Naive thymus-derived CD4-positive, alpha-beta T cell (primary cell): ENCODE results near the gene TMEM53. TPM values are rescaled to one million over a fixed set of nuclear protein-coding genes. Genes with fewer than 3 reads are reported as not detected.
"Not testable (repeated sequence)": the region's sequence is repeated elsewhere in the genome, so short reads cannot be mapped to it uniquely, and the experiment has no call there.

Experiments used
- ATAC-seq: fragments of 150-1000 bp; cut with Tn5 transposase; 2 replicates; pipeline ENCODE4 v1.10.0; 2021; ENCODE audit warnings: mild to moderate bottlenecking, moderate library complexity
- CTCF ChIA-PET: fragments of 350-600 bp; sonication (Branson Sonifier 250); formaldehyde crosslinking; loops from one replicate; lab custom pipeline; 2021; ENCODE audit warnings: antibody characterized with exemption; lab: Charles Lee
- POLR2A ChIA-PET: fragments of 350-600 bp; sonication (Branson Sonifier 250); formaldehyde crosslinking; loops from one replicate; lab custom pipeline; 2021; ENCODE audit warnings: antibody characterized with exemption, inconsistent platforms; lab: Charles Lee
- DNase-seq, 9 donors: peaks; one replicate each; pipeline versions ENCODE4 v3.0.0 to v3.0.0-alpha.2; 2020 to 2022; ENCODE audit warnings: mixed read lengths in 1 of 9
- H3K27ac ChIP-seq: one replicate; pipeline ENCODE4 v1.7.0; 2013; ENCODE audit warnings: mild to moderate bottlenecking, low read depth, low read length, moderate library complexity
- H3K27me3 ChIP-seq, 2 donors: one replicate each; pipeline ENCODE4 v1.7.0; 2013; ENCODE audit warnings: low read length in 2 of 2, mild to moderate bottlenecking in 2 of 2, moderate library complexity in 2 of 2; ENCODE audit not compliant: control insufficient read depth in 2 of 2, insufficient read depth in 2 of 2
- H3K36me3 ChIP-seq, 3 experiments: 1 replicate in 2 of 3; 2 replicates in 1 of 3; pipeline ENCODE4 v1.7.0; 2013; ENCODE audit warnings: low read length in 3 of 3, mild to moderate bottlenecking in 3 of 3, moderate library complexity in 1 of 3; ENCODE audit not compliant: insufficient read depth in 3 of 3, control insufficient read depth in 2 of 3
- H3K4me1 ChIP-seq, 2 donors: one replicate each; pipeline ENCODE4 v1.7.0; 2013; ENCODE audit warnings: low read length in 2 of 2, mild to moderate bottlenecking in 2 of 2, moderate library complexity in 1 of 2; ENCODE audit not compliant: control insufficient read depth in 2 of 2, insufficient read depth in 2 of 2
- H3K4me3 ChIP-seq: 2 replicates; pipeline ENCODE4 v1.7.0; 2013; ENCODE audit warnings: mild to moderate bottlenecking, low read length
- H3K9me3 ChIP-seq, 3 experiments: 1 replicate in 2 of 3; 2 replicates in 1 of 3; pipeline ENCODE4 v1.7.0; 2013; ENCODE audit warnings: low read length in 3 of 3; ENCODE audit not compliant: control insufficient read depth in 2 of 3
- H3K27ac Mint-ChIP-seq, 9 donors: one replicate each; pipeline ENCODE4 v1.8.0; 2020 to 2022; ENCODE audit warnings: mixed read lengths in 9 of 9, mild to moderate bottlenecking in 8 of 9, moderate library complexity in 5 of 9, inconsistent platforms in 2 of 9
- H3K27me3 Mint-ChIP-seq, 5 donors: one replicate each; pipeline ENCODE4 v1.8.0; 2021 to 2022; ENCODE audit warnings: mixed read lengths in 5 of 5, mild to moderate bottlenecking in 1 of 5
- H3K36me3 Mint-ChIP-seq, 5 donors: one replicate each; pipeline ENCODE4 v1.8.0; 2020 to 2022; ENCODE audit warnings: mixed read lengths in 5 of 5, mild to moderate bottlenecking in 3 of 5, inconsistent platforms in 1 of 5
- H3K4me1 Mint-ChIP-seq, 7 donors: one replicate each; pipeline ENCODE4 v1.8.0; 2020 to 2022; ENCODE audit warnings: mixed read lengths in 7 of 7, mild to moderate bottlenecking in 3 of 7, inconsistent platforms in 1 of 7
- H3K4me3 Mint-ChIP-seq, 10 donors: one replicate each; pipeline ENCODE4 v1.8.0; 2020 to 2022; ENCODE audit warnings: mild to moderate bottlenecking in 10 of 10, mixed read lengths in 10 of 10, moderate library complexity in 6 of 10, inconsistent platforms in 2 of 10
- H3K9me3 Mint-ChIP-seq, 11 donors: one replicate each; pipeline ENCODE4 v1.8.0; 2020 to 2022; ENCODE audit warnings: mixed read lengths in 11 of 11, mild to moderate bottlenecking in 4 of 11, inconsistent platforms in 1 of 11, moderate library complexity in 1 of 11
- intact Hi-C, 2 donors: fragments of 100-400 bp; cut with micrococcal nuclease; formaldehyde crosslinking; loops; one replicate each; pipeline ENCODE4 v1.15.1; 2023
- polyA plus RNA-seq, 2 donors: library from polyadenylated mRNA; unstranded; fragments of 300-500 nt; fragmentation: Illumina TruSeq; gene quantifications; one replicate each; pipeline ENCODE4 v1.2.3, GENCODE V29; 2021
- total RNA-seq, 6 experiments: library from RNA in 5 of 6; stranded (reverse) in 5 of 6; gene quantifications; 1 replicate in 5 of 6; 2 replicates in 1 of 6; pipeline ENCODE4 v1.2.3 and lab custom pipeline; 2021 to 2026

Gene TMEM53
- total and polyA plus RNA-seq, 7 experiments from 2014 or later, result 1.6 to 3.5 (median 2.9) TPM

DNA sequence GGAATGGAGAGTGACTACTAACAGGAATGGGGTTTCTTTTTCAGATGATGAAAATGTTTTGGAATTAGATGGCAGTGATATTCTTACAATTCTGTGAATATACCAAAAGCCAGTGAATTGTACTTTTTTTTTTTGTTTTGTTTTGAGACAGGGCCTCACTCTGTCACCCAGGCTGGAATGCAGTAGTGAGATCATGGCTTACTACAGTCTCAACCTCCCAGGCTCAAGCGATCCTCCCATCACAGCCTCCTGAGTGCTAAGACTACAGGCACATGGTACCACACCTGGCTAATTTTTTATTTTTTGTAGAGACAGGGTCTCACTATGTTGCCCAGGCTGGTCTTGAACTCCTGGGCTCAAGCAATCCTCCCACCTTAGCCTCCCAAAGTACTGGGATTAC lies 7.6 kb downstream of the TMEM53 start:
- H3K27me3 ChIP-seq, H3K27ac ChIP-seq, POLR2A ChIA-PET, H3K36me3 Mint-ChIP-seq, ATAC-seq, H3K27ac Mint-ChIP-seq, H3K4me3 ChIP-seq, intact Hi-C loops, H3K9me3 Mint-ChIP-seq, H3K4me1 ChIP-seq, CTCF ChIA-PET, DNase-seq, H3K36me3 ChIP-seq, H3K9me3 ChIP-seq, H3K27me3 Mint-ChIP-seq, H3K4me3 Mint-ChIP-seq: not testable (repeated sequence)
- peaks cover 6 to 17% (median 15%) of the 10 kb centered on the region in 7 donors for H3K4me1 Mint-ChIP-seq

DNA sequence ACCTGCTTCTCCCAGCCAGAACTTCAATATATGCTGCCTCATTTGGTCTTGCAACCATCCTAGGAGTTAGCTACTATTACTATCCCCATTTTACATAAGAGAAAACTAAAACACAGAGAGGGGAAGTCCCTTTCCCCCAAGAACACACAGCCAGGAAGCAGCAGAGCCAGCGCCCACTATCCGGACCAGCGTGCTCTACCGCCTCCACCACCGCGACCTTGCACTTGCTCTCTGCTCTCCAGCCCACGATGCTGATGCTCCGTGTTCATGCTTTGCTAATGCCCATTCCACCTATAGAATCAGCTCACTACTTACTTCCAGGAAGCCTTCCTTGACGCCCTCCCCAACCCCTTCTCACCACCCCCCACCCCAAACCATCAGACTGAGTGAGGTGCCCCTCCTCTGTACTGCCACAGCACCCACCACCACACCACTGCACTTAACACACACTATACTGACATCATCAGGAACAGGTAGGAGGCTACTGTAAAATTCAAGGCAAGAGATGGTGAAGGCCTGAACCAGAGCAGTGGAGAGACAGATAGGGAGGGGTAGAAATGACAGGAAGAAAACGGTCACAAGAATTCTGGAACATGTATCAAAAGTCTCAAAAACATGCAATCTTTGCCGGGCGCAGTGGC lies 9.4 kb downstream of the TMEM53 start:
- no peak overlapping the region for H3K27ac ChIP-seq
- intact Hi-C loops, result no loop called here
- CTCF ChIA-PET, result interaction anchor here (1.0 to 2.3 kb wide), 2 partner anchors 12 to 447 kb away, joined by 3 to 10 read pairs; no protein-coding TSS in a partner anchor
- H3K36me3 ChIP-seq, result no peaks in the 10 kb centered on the region
- no peaks in the 10 kb centered on the region for H3K36me3 Mint-ChIP-seq
- no peaks in the 10 kb centered on the region for H3K9me3 ChIP-seq
- H3K27me3 Mint-ChIP-seq, result no peaks in the 10 kb centered on the region
- DNase-seq, result peak in 1 of 9 donors; percentile 44
- H3K4me3 Mint-ChIP-seq, result peak overlapping the region in 9 of 10 donors; percentile 10 to 85 (median 47)
- POLR2A ChIA-PET, result interaction anchor here (0.6 to 1.5 kb wide), 4 partner anchors 9 to 265 kb away, joined by 3 to 6 read pairs (median 3); partner anchors contain the start of genes ARMH1 and TMEM53
- peaks cover 0 to 8% of the 10 kb centered on the region in 2 donors for H3K4me1 ChIP-seq
- ATAC-seq, result peak; percentile 57
- H3K4me3 ChIP-seq, result no peak overlapping the region
- no peaks in the 10 kb centered on the region for H3K9me3 Mint-ChIP-seq
- H3K27me3 ChIP-seq, result no peaks in the 10 kb centered on the region
- peaks cover 6 to 17% (median 13%) of the 10 kb centered on the region in 7 donors for H3K4me1 Mint-ChIP-seq
- H3K27ac Mint-ChIP-seq, result peak overlapping the region in 8 of 9 donors; percentile 3 to 81 (median 52)

DNA sequence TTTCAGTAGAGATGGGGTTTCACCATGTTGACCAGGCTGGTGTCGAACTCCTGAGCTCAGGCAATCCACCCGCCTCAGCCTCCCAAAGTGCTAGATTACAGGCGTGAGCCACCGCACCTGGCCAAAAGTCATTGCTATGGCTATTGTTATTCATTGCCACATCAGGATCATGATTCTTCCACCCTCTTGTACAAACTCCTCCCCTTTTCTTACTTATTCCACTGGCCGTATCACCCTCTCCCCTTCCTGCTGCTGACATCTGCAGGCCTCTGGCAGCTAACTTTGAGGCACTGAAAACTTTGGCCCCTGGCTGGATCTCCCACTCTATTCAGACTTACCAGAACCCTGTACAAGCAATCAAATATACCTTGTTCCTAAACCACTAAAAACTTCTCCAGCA lies 10.9 kb downstream of the TMEM53 start:
- Mint-ChIP-seq H3K27ac (peak overlapping the region in 2 of 9 donors; percentile 14 to 57), H3K27me3 (no peaks in the 10 kb centered on the region), H3K9me3 (no peaks in the 10 kb centered on the region), H3K36me3 (no peaks in the 10 kb centered on the region), H3K4me3 (no peak overlapping the region), H3K4me1 (peaks cover 6 to 17% (median 13%) of the 10 kb centered on the region in 7 donors)
- Histone ChIP-seq H3K4me3 (no peak overlapping the region), H3K27me3 (no peaks in the 10 kb centered on the region), H3K4me1 (peaks cover 0 to 8% of the 10 kb centered on the region in 2 donors), H3K9me3 (no peaks in the 10 kb centered on the region), H3K36me3 (no peaks in the 10 kb centered on the region), H3K27ac (no peak overlapping the region)
- intact Hi-C loops, result no loop called here
- ChIA-PET CTCF (interaction anchor here (2.3 kb wide), 1 partner anchor 11 kb away, joined by 10 read pairs; no protein-coding TSS in a partner anchor), POLR2A (no interaction called here)
- ATAC-seq (no peak), DNase-seq (no peak)

DNA sequence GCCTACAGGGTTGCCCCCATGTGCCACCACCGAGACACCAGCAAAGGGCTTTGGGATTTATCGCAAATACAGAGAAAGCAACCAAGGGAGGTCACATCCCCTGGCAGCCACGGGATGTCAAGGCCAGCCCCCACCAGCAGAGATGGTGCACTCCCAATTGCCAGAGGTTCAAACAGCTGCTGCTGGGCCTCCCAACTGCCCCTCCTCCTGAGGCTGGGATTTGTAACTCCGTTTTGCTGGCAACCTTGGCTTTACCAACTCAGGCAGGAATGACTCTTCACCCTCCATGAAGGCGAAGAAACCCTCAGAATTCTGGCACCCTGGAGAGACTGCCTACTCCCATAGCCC lies 11.6 kb downstream of the TMEM53 start:
- H3K36me3 ChIP-seq, result no peaks in the 10 kb centered on the region
- Mint-ChIP-seq H3K4me3 (no peak overlapping the region), H3K27me3 (no peaks in the 10 kb centered on the region), H3K27ac (no peak overlapping the region), H3K36me3 (no peaks in the 10 kb centered on the region), H3K4me1 (peaks cover 6 to 17% (median 13%) of the 10 kb centered on the region in 7 donors), H3K9me3 (no peaks in the 10 kb centered on the region)
- DNase-seq (no peak), ATAC-seq (no peak)
- POLR2A ChIA-PET, result interaction anchor here (0.5 kb wide), 1 partner anchor 585 kb away, joined by 3 read pairs; no protein-coding TSS in a partner anchor
- no peak overlapping the region for H3K27ac ChIP-seq
- H3K4me3 ChIP-seq, result no peak overlapping the region
- CTCF ChIA-PET, result interaction anchor here (1.3 kb wide), 1 partner anchor 10 kb away, joined by 6 read pairs; no protein-coding TSS in a partner anchor
- peaks cover 0 to 8% of the 10 kb centered on the region in 2 donors for H3K4me1 ChIP-seq
- no peaks in the 10 kb centered on the region for H3K9me3 ChIP-seq
- intact Hi-C loops, result no loop called here
- H3K27me3 ChIP-seq, result no peaks in the 10 kb centered on the region

DNA sequence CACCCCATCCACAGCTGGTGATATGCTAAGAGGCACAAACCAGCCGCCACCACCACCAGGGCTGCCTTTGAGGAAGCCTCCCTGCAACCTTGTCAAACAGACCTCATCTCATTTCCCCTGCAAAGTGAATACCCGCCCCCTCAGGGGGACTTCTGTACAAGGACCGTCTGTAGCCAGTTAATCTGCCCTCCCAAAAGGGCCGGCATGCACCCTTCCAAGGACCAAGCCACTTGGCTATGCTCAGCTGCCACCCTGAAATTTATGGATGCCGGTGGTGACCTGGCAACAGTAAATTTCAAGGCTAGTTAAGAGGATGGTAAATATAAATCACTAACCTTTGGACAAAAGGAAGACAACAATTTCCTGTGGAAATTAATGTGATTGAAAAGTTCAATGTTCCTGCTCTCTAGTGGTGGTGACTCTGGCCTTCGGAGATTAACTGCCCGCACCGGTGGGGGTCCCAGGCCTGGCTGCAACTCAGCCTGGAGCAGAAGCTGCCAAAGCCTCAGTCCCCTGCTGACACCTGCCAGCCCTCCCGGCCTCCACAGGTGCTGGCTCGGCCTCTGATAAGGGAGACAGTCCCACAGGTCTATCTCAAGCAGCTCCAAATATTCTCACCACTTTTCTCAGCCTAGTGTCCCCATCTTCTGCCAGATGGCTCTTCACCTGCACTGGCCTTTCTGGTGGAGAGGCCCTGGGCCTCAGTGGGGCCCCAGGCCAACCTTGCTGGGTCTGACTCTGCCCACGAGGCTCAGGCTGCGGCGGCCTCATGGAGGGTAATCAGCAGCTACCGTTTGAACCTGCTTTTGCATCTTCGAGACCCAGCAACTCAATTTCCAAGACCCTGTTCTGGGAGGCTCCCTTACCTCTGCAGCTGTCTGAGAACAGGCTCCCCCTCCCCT lies 12.2 kb downstream of the TMEM53 start:
- H3K4me1 Mint-ChIP-seq, result peaks cover 6 to 17% (median 13%) of the 10 kb centered on the region in 7 donors
- ChIA-PET CTCF (interaction anchor here (1.3 kb wide), 1 partner anchor 9 kb away, joined by 6 read pairs; no protein-coding TSS in a partner anchor), POLR2A (interaction anchor here (0.5 kb wide), 1 partner anchor 584 kb away, joined by 3 read pairs; no protein-coding TSS in a partner anchor)
- no peaks in the 10 kb centered on the region for H3K27me3 Mint-ChIP-seq
- no peak for DNase-seq
- no peak for ATAC-seq
- Histone ChIP-seq H3K27me3 (no peaks in the 10 kb centered on the region), H3K4me1 (peaks cover 0 to 8% of the 10 kb centered on the region in 2 donors), H3K36me3 (no peaks in the 10 kb centered on the region), H3K9me3 (no peaks in the 10 kb centered on the region), H3K4me3 (no peak overlapping the region), H3K27ac (no peak overlapping the region)
- no peak overlapping the region for H3K4me3 Mint-ChIP-seq
- no peaks in the 10 kb centered on the region for H3K9me3 Mint-ChIP-seq
- H3K36me3 Mint-ChIP-seq, result peaks cover 0 to 3% (median 0%) of the 10 kb centered on the region in 5 donors
- H3K27ac Mint-ChIP-seq, result peak overlapping the region in 1 of 9 donors; percentile 10
- intact Hi-C loops, result no loop called here

DNA sequence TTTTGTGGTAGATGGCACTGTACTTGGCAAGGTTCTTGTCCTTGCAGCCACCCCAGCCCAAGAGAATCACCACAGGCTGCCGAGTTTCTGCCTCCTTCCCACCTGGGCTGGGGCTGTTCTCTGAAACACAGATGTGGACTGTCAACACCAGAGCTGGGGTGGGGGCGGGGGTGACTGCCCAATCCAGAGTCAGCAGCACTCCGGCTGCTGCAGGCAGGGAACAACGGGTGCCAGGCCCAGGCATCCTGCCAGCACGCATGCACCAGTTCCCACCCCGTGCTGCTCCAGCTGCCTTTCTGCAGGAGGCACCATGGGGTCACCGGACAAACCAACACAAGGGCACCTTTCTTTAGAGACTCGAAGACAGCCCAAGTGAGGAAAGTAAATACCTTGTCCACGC lies 14.1 kb downstream of the TMEM53 start:
- CTCF ChIA-PET, result no interaction called here
- Histone ChIP-seq H3K4me1 (peaks cover 0 to 8% of the 10 kb centered on the region in 2 donors), H3K9me3 (no peaks in the 10 kb centered on the region), H3K36me3 (peaks cover 0 to 2% (median 0%) of the 10 kb centered on the region in 3 experiments), H3K27me3 (no peaks in the 10 kb centered on the region), H3K27ac (no peak overlapping the region), H3K4me3 (no peak overlapping the region)
- DNase-seq, result no peak
- intact Hi-C loops, result no loop called here
- no peak for ATAC-seq
- Mint-ChIP-seq H3K9me3 (no peaks in the 10 kb centered on the region), H3K27ac (no peak overlapping the region), H3K36me3 (peaks cover 0 to 4% (median 0%) of the 10 kb centered on the region in 5 donors), H3K4me3 (no peak overlapping the region), H3K27me3 (no peaks in the 10 kb centered on the region), H3K4me1 (peaks cover 6 to 15% (median 13%) of the 10 kb centered on the region in 7 donors)
- POLR2A ChIA-PET, result no interaction called here
